Activated naive CD4-positive, alpha-beta T cell treated with anti-CD3 and anti-CD28 coated beads, Interleukin-2, amount 50 U/mL, for 24 hours (primary cell): ENCODE results near the gene ZNF716.
"Not testable (repeated sequence)": the region's sequence is repeated elsewhere in the genome, so short reads cannot be mapped to it uniquely, and the experiment has no call there.

ENCODE experiments used
- H3K27ac Mint-ChIP-seq: one replicate; pipeline ENCODE4 v1.8.0; 2021; ENCODE audit warnings: mild to moderate bottlenecking, mixed read lengths
- H3K27me3 Mint-ChIP-seq: one replicate; pipeline ENCODE4 v1.8.0; 2021; ENCODE audit warnings: mixed read lengths
- H3K36me3 Mint-ChIP-seq: one replicate; pipeline ENCODE4 v1.8.0; 2021; ENCODE audit warnings: mixed read lengths
- H3K4me1 Mint-ChIP-seq: one replicate; pipeline ENCODE4 v1.8.0; 2021; ENCODE audit warnings: mixed read lengths
- H3K4me3 Mint-ChIP-seq: one replicate; pipeline ENCODE4 v1.8.0; 2021; ENCODE audit warnings: mild to moderate bottlenecking, mixed read lengths
- H3K9me3 Mint-ChIP-seq: one replicate; pipeline ENCODE4 v1.8.0; 2021; ENCODE audit warnings: mixed read lengths

The ZNF716 gene

GRCh38 chr7:57417736-57418135 lies 32.2 kb upstream of the ZNF716 start:
- Mint-ChIP-seq H3K4me1 (no peaks in the 10 kb centered on the region), H3K27me3 (no peaks in the 10 kb centered on the region), H3K27ac (no peak overlapping the region), H3K4me3 (no peak overlapping the region), H3K9me3 (peaks cover 5% of the 10 kb centered on the region), H3K36me3 (no peaks in the 10 kb centered on the region)

GRCh38 chr7:57423768-57424167 lies 26.2 kb upstream of the ZNF716 start:
- Mint-ChIP-seq H3K4me1 (no peaks in the 10 kb centered on the region), H3K36me3 (no peaks in the 10 kb centered on the region), H3K9me3 (peaks cover 10% of the 10 kb centered on the region), H3K4me3 (no peak overlapping the region), H3K27ac (no peak overlapping the region), H3K27me3 (no peaks in the 10 kb centered on the region)

GRCh38 chr7:57424515-57425238 lies 25.3 kb upstream of the ZNF716 start:
- H3K27ac Mint-ChIP-seq, result no peak overlapping the region
- H3K4me1 Mint-ChIP-seq, result no peaks in the 10 kb centered on the region
- H3K4me3 Mint-ChIP-seq, result no peak overlapping the region
- H3K36me3 Mint-ChIP-seq, result no peaks in the 10 kb centered on the region
- no peaks in the 10 kb centered on the region for H3K27me3 Mint-ChIP-seq
- H3K9me3 Mint-ChIP-seq, result peaks cover 10% of the 10 kb centered on the region

- Mint-ChIP-seq H3K27ac (no peak overlapping the region), H3K27me3 (no peaks in the 10 kb centered on the region), H3K4me1 (no peaks in the 10 kb centered on the region), H3K9me3 (peaks cover 10% of the 10 kb centered on the region), H3K36me3 (no peaks in the 10 kb centered on the region), H3K4me3 (no peak overlapping the region)
Measured at GRCh38 chr7:57425239-57425944, 24.6 kb upstream of the ZNF716 start.

- Mint-ChIP-seq H3K4me1 (no peaks in the 10 kb centered on the region), H3K4me3 (no peak overlapping the region), H3K9me3 (peaks cover 8% of the 10 kb centered on the region), H3K27ac (no peak overlapping the region), H3K27me3 (no peaks in the 10 kb centered on the region), H3K36me3 (no peaks in the 10 kb centered on the region)
Measured at GRCh38 chr7:57425969-57426628, 23.9 kb upstream of the ZNF716 start.

GRCh38 chr7:57426629-57427003 lies 23.4 kb upstream of the ZNF716 start:
- H3K27me3 Mint-ChIP-seq, result no peaks in the 10 kb centered on the region
- H3K4me3 Mint-ChIP-seq, result no peak overlapping the region
- peaks cover 4% of the 10 kb centered on the region for H3K9me3 Mint-ChIP-seq
- H3K4me1 Mint-ChIP-seq, result no peaks in the 10 kb centered on the region
- H3K27ac Mint-ChIP-seq, result no peak overlapping the region
- no peaks in the 10 kb centered on the region for H3K36me3 Mint-ChIP-seq

- H3K4me3 Mint-ChIP-seq, result no peak overlapping the region
- H3K27ac Mint-ChIP-seq, result no peak overlapping the region
- peaks cover 1% of the 10 kb centered on the region for H3K36me3 Mint-ChIP-seq
- peaks cover 4% of the 10 kb centered on the region for H3K9me3 Mint-ChIP-seq
- no peaks in the 10 kb centered on the region for H3K4me1 Mint-ChIP-seq
- no peaks in the 10 kb centered on the region for H3K27me3 Mint-ChIP-seq
Measured at GRCh38 chr7:57427146-57427545, 22.8 kb upstream of the ZNF716 start.

- Mint-ChIP-seq H3K4me1 (no peaks in the 10 kb centered on the region), H3K27ac (no peak overlapping the region), H3K4me3 (no peak overlapping the region), H3K36me3 (peaks cover 1% of the 10 kb centered on the region), H3K9me3 (peaks cover 4% of the 10 kb centered on the region), H3K27me3 (no peaks in the 10 kb centered on the region)
Measured at GRCh38 chr7:57427594-57427993, 22.4 kb upstream of the ZNF716 start.

- no peaks in the 10 kb centered on the region for H3K4me1 Mint-ChIP-seq
- no peaks in the 10 kb centered on the region for H3K27me3 Mint-ChIP-seq
- H3K4me3 Mint-ChIP-seq, result no peak overlapping the region
- peaks cover 1% of the 10 kb centered on the region for H3K36me3 Mint-ChIP-seq
- peaks cover 8% of the 10 kb centered on the region for H3K9me3 Mint-ChIP-seq
- no peak overlapping the region for H3K27ac Mint-ChIP-seq
Measured at GRCh38 chr7:57432583-57432982, 17.4 kb upstream of the ZNF716 start.

GRCh38 chr7:57437581-57437980 lies 12.4 kb upstream of the ZNF716 start:
- Mint-ChIP-seq H3K9me3 (peaks cover 10% of the 10 kb centered on the region), H3K27ac (no peak overlapping the region), H3K36me3 (peaks cover 2% of the 10 kb centered on the region), H3K4me1 (no peaks in the 10 kb centered on the region), H3K4me3 (no peak overlapping the region), H3K27me3 (no peaks in the 10 kb centered on the region)

- H3K4me1 Mint-ChIP-seq, result no peaks in the 10 kb centered on the region
- H3K27ac Mint-ChIP-seq, result no peak overlapping the region
- peaks cover 2% of the 10 kb centered on the region for H3K36me3 Mint-ChIP-seq
- no peak overlapping the region for H3K4me3 Mint-ChIP-seq
- no peaks in the 10 kb centered on the region for H3K27me3 Mint-ChIP-seq
- peaks cover 10% of the 10 kb centered on the region for H3K9me3 Mint-ChIP-seq
Measured at GRCh38 chr7:57438244-57438643, 11.7 kb upstream of the ZNF716 start.

GRCh38 chr7:57443567-57443966 lies 6.4 kb upstream of the ZNF716 start:
- H3K36me3 Mint-ChIP-seq, result peaks cover 2% of the 10 kb centered on the region
- no peak overlapping the region for H3K27ac Mint-ChIP-seq

GRCh38 chr7:57469186-57469828 lies 19.3 kb downstream of the ZNF716 start:
- H3K27me3 Mint-ChIP-seq, H3K36me3 Mint-ChIP-seq, H3K27ac Mint-ChIP-seq, H3K4me1 Mint-ChIP-seq, H3K4me3 Mint-ChIP-seq: not testable (repeated sequence)
- H3K9me3 Mint-ChIP-seq, result peaks cover 18% of the 10 kb centered on the region

More at GRCh38 chr7:57443567-57443966, 6.4 kb upstream of the ZNF716 start:
- Mint-ChIP-seq H3K27me3 (no peaks in the 10 kb centered on the region), H3K4me1 (no peaks in the 10 kb centered on the region), H3K9me3 (peaks cover 6% of the 10 kb centered on the region), H3K4me3 (no peak overlapping the region)

GRCh38 chr7:57480304-57480703 lies 30.3 kb downstream of the ZNF716 start:
- not testable (repeated sequence) for H3K27me3 Mint-ChIP-seq, H3K4me3 Mint-ChIP-seq, H3K9me3 Mint-ChIP-seq, H3K4me1 Mint-ChIP-seq, H3K27ac Mint-ChIP-seq, H3K36me3 Mint-ChIP-seq

GRCh38 chr7:57485022-57485421 lies 35.0 kb downstream of the ZNF716 start:
- not testable (repeated sequence) for H3K4me3 Mint-ChIP-seq, H3K27ac Mint-ChIP-seq, H3K36me3 Mint-ChIP-seq, H3K4me1 Mint-ChIP-seq, H3K27me3 Mint-ChIP-seq, H3K9me3 Mint-ChIP-seq

- H3K27me3 Mint-ChIP-seq, result no peaks in the 10 kb centered on the region
- H3K9me3 Mint-ChIP-seq, result peaks cover 5% of the 10 kb centered on the region
- no peak overlapping the region for H3K4me3 Mint-ChIP-seq
- H3K36me3 Mint-ChIP-seq, result peaks cover 3% of the 10 kb centered on the region
- no peak overlapping the region for H3K27ac Mint-ChIP-seq
- no peaks in the 10 kb centered on the region for H3K4me1 Mint-ChIP-seq
Measured at GRCh38 chr7:57487957-57488356, 38.0 kb downstream of the ZNF716 start.
